Heart right ventricle (tissue), 16 donors: Measurements from ENCODE around the gene EMCN. TPM values are rescaled to one million over a fixed set of nuclear protein-coding genes. Genes with fewer than 3 reads are reported as not detected.
"Not testable (repeated sequence)": the region's sequence is repeated elsewhere in the genome, so short reads cannot be mapped to it uniquely, and the experiment has no call there.

Experiments
- ATAC-seq, 8 donors: fragments of 200-7000 bp; cut with Tn5 transposase; one replicate each; pipeline ENCODE4 v1.9.1; 2020; ENCODE audit warnings: mild to moderate bottlenecking in 8 of 8, moderate library complexity in 8 of 8, moderate number of reproducible peaks in 1 of 8
- DNase-seq, 2 donors: peaks; one replicate each; pipeline ENCODE4 v3.0.0-alpha.2; 2020
- H3K27ac ChIP-seq, 10 donors: fragments of 200-600 bp; sonication (generic) in 2 of 10; one replicate each; pipeline versions ENCODE4 v1.5.0 to v1.8.0; 2020 to 2022; ENCODE audit warnings: mild to moderate bottlenecking in 3 of 10
- H3K27me3 ChIP-seq, 7 donors: fragments of 200-600 bp; one replicate each; pipeline ENCODE4 v1.8.0; 2021 to 2022; ENCODE audit warnings: mild to moderate bottlenecking in 2 of 7
- H3K36me3 ChIP-seq, 9 donors: fragments of 200-600 bp; sonication (generic) in 1 of 9; one replicate each; pipeline versions ENCODE4 v1.5.0 to v1.8.0; 2020 to 2022; ENCODE audit warnings: mild to moderate bottlenecking in 2 of 9
- H3K4me1 ChIP-seq, 9 donors: fragments of 200-600 bp; sonication (generic) in 1 of 9; one replicate each; pipeline versions ENCODE4 v1.5.0 to v1.8.0; 2020 to 2022; ENCODE audit warnings: mild to moderate bottlenecking in 4 of 9
- H3K4me3 ChIP-seq, 10 donors: fragments of 200-600 bp; sonication (generic) in 2 of 10; one replicate each; pipeline versions ENCODE4 v1.5.0 to v1.8.0; 2020 to 2022; ENCODE audit warnings: mild to moderate bottlenecking in 7 of 10, moderate library complexity in 2 of 10
- H3K9me3 ChIP-seq, 11 donors: fragments of 200-600 bp in 10 of 11; sonication (generic) in 2 of 11; one replicate each; pipeline versions ENCODE4 v1.5.0 to v1.8.0; 2013 to 2022; ENCODE audit warnings: mild to moderate bottlenecking in 2 of 11, control low read depth in 1 of 11, moderate library complexity in 1 of 11
- WGBS, 2 donors: extraction: QIAGEN DNeasy Blood & Tissue Kit; methylation state at CpG; one replicate each; pipeline ENCODE4 v1.1.7; 2013; ENCODE audit warnings: inconsistent platforms in 1 of 2; 5-methylcytosine and 5-hydroxymethylcytosine counted together
- intact Hi-C, 10 donors: fragments of 100-400 bp; cut with DNase I; formaldehyde crosslinking; loops; one replicate each; pipeline versions ENCODE4 v1.11.1 to v1.14.2; 2022
- polyA plus RNA-seq, 2 donors: library from polyadenylated mRNA; stranded (reverse); fragments of 200-250 nt; gene quantifications; one replicate each; pipeline ENCODE4 v1.2.3, GENCODE V29; 2013
- total RNA-seq, 10 donors: library from RNA; stranded (reverse); fragmentation: NEBNext Ultra II Directional in 3 of 10; extraction: Animal tissue kit (Norgen Biotek cat#: 25700) in 3 of 10; gene quantifications; one replicate each; pipeline versions ENCODE4 v1.2.1 to v1.2.4, GENCODE V29; 2021 to 2023
- TF ChIP-seq, protein P1 (sequence below), 9 donors: fragments of 200-600 bp; sonication (generic) in 2 of 9; IDR thresholded peaks; one replicate each; pipeline versions ENCODE4 v1.5.0 to v1.8.0; 2021 to 2022; ENCODE audit warnings: antibody characterized with exemption in 9 of 9, mild to moderate bottlenecking in 5 of 9, moderate library complexity in 1 of 9
- donor health status: Arrhythmogenic right ventricular cardiomyopathy.
- donor health status: ischemic (EF 13 %, LVEDD 7.1; RV severe dilation, severe dysfunction).
- donor health status: healthy with polysubstance abuse.
- donor health status: DM: no; HTN: yes; CAD: no.
- donor health status: DM: no; HTN: no; CAD: no.
- donor health status: ischemic (EF 25% LVEDD 6.9; RV normal size, moderate dysfunction).
- donor health status: ischemic (EF 25% LVEDD 5.7; RV mildly dilated, moderate dysfunction).
- donor health status: healthy.
- donor health status: DM: yes; HTN: yes; CAD: no.
- donor health status: Ischemic cardiomyopathy.
- donor health status: ischemic (EF 35%, LVEDD 5.7; RV mildly dilated, moderate dysfunction).
- donor health status: nonischemic (EF 11% LVEDD 7.7; RV severe dilation, severe dysfunction).
- donor health status: DM: yes; HTN: yes; CAD: no.
- donor health status: PGD.
- donor health status: ischemic (EF 29% LVEDD 5.4; RV normal size, mild dysfunction).
- donor health status: nonischemic (EF 23%, LVEDD 6.1; RV moderate dilation, normal function).

Gene EMCN
- total and polyA plus RNA-seq, 12 donors, result 14.8 to 49.0 (median 32.3) TPM

DNA sequence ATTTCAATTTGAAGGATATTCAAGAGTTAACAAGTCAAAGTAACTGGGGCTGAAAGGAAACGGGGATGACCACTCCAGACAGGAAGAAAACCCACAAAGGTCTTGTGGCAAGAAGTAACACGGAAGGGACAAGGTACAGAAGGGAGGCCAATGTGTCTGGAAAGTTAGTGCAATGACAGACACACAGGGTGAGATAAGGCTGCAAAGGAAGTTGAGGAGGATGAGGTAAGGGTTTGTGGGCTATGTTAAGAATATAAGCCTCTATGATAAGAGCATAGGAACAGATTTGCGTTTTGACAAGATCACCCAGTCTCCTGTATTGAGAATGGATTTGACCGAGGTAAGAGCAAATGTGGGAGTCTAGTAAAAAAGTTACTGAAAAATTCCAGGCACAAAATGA is 21.9 kb upstream of the EMCN start:
- peaks cover 0 to 9% (median 0%) of the 10 kb centered on the region in 11 donors for H3K9me3 ChIP-seq
- no peak overlapping the region for H3K4me3 ChIP-seq
- H3K4me1 ChIP-seq, result peaks cover 0 to 20% (median 0%) of the 10 kb centered on the region in 9 donors
- H3K36me3 ChIP-seq, result no peaks in the 10 kb centered on the region
- no peak overlapping the region for H3K27ac ChIP-seq
- no peak for DNase-seq
- peak in 4 of 8 donors; percentile 9 to 66 (median 50) for ATAC-seq
- no peaks in the 10 kb centered on the region for H3K27me3 ChIP-seq
- 23 to 24% methylated on average over 4 of the region's 4 CpGs for WGBS, 2 donors
- intact Hi-C loops, result no loop called here
- TF ChIP-seq, protein P1, sequence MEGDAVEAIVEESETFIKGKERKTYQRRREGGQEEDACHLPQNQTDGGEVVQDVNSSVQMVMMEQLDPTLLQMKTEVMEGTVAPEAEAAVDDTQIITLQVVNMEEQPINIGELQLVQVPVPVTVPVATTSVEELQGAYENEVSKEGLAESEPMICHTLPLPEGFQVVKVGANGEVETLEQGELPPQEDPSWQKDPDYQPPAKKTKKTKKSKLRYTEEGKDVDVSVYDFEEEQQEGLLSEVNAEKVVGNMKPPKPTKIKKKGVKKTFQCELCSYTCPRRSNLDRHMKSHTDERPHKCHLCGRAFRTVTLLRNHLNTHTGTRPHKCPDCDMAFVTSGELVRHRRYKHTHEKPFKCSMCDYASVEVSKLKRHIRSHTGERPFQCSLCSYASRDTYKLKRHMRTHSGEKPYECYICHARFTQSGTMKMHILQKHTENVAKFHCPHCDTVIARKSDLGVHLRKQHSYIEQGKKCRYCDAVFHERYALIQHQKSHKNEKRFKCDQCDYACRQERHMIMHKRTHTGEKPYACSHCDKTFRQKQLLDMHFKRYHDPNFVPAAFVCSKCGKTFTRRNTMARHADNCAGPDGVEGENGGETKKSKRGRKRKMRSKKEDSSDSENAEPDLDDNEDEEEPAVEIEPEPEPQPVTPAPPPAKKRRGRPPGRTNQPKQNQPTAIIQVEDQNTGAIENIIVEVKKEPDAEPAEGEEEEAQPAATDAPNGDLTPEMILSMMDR (IDR thresholded peaks at IDR 0.05), result no peak

DNA sequence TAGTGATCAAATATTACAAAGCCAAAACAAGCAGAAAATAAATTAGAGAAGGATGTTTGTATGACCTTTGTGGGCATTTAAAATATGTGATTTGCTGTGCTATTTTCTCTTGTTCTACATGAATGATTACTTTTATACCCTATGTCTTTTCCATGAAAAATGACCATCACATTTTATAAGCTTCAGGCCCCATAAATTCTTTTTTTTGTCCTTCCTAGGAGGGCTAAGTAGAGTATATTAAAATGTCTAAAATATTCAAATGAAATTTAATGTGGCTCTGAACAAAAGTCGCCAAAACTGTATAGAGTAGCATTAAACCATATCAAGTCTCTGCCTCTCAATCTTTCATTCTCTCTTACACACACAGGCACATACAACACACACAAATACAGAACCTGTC is 15.9 kb upstream of the EMCN start:
- WGBS, 2 donors, result 95 to 100% methylated on average over 1 of the region's 1 CpG

DNA sequence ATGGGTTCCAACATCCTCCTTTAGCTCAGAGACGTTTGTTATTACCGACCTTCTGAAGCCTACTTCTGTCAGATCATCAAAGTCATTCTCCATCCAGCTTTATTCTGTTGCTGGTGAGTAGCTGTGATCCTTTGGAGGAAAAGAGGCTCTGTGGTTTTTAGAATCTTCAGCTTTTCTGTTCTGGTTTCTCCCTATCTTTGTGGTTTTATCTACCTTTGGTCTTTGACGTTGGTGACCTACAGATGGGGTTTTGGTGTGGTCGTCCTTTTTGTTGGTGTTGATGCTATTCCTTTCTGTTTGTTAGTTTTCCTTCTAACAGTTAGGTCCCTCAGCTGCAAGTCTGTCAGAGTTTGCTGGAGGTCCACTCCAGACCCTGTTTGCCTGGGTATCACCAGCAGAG is 12.3 kb upstream of the EMCN start:
- DNase-seq, H3K27me3 ChIP-seq, H3K4me1 ChIP-seq, H3K27ac ChIP-seq, ATAC-seq, H3K4me3 ChIP-seq, intact Hi-C loops, H3K36me3 ChIP-seq: not testable (repeated sequence)
- peaks cover 0 to 24% (median 3%) of the 10 kb centered on the region in 11 donors for H3K9me3 ChIP-seq
- WGBS, 2 donors, result 86 to 89% methylated on average over 4 of the region's 4 CpGs

More for the DNA sequence above, 15.9 kb upstream of the EMCN start:
- intact Hi-C loops, result no loop called here
- H3K27ac ChIP-seq, result no peak overlapping the region
- TF ChIP-seq, protein P1 (IDR thresholded peaks at IDR 0.05), result no peak
- H3K36me3 ChIP-seq, result no peaks in the 10 kb centered on the region
- ATAC-seq (no peak), DNase-seq (no peak)
- H3K4me1 ChIP-seq, result peaks cover 0 to 7% (median 0%) of the 10 kb centered on the region in 9 donors
- no peaks in the 10 kb centered on the region for H3K27me3 ChIP-seq
- no peak overlapping the region for H3K4me3 ChIP-seq
- H3K9me3 ChIP-seq, result peaks cover 0 to 28% (median 0%) of the 10 kb centered on the region in 11 donors

DNA sequence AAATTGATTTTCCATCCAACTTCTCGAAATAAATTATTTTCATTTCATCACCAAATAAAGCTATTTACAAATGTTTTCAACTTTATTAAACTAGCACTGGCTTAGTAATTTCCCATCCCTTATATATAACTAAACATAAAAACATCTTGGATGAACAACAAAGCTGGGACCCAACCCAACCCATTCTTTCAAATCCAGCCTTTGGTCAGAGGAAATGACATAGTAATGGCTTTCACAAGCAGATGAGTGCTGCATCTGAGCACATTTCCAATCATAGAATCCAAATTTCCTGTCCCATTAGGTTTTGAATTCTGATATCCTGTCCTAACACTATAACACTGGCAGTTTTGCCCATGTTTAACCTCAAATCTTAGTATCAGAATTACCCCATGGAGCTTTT is 7.9 kb upstream of the EMCN start:
- H3K4me3 ChIP-seq, result no peak overlapping the region
- TF ChIP-seq, protein P1 (IDR thresholded peaks at IDR 0.05), result no peak
- intact Hi-C loops, result no loop called here
- peak overlapping the region in 7 of 10 donors; percentile 30 to 77 (median 70) for H3K27ac ChIP-seq
- peaks cover 0 to 22% (median 3%) of the 10 kb centered on the region in 9 donors for H3K4me1 ChIP-seq
- 65 to 71% methylated on average over 1 of the region's 1 CpG for WGBS, 2 donors
- H3K36me3 ChIP-seq, result no peaks in the 10 kb centered on the region
- DNase-seq, result peak in 1 of 2 donors; percentile 32
- peaks cover 0 to 34% (median 3%) of the 10 kb centered on the region in 11 donors for H3K9me3 ChIP-seq
- H3K27me3 ChIP-seq, result no peaks in the 10 kb centered on the region
- ATAC-seq, result peak in 7 of 8 donors; percentile 48 to 91 (median 81)

DNA sequence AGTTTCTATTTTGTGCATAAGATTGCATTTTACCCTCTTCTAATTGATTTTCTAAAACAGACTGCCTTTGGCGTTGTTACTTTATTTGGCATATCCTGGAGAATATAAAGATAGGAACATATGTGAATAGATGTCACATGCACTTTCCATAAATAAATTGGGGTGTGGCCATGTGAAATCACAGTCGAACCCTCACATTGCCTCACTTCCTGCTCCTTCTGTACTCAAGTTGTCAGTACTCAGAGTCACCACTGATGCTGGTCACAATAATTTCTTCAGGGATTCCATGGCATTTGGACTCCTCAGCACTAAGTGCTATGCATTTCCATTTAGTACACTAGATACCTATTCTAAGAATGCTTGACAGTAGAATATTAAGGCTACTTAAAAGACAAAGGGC is 1.4 kb upstream of the EMCN start:
- Histone ChIP-seq H3K4me3 (peak overlapping the region in 2 of 10 donors; percentile 62 to 64), H3K9me3 (peaks cover 0 to 5% (median 0%) of the 10 kb centered on the region in 11 donors), H3K36me3 (no peaks in the 10 kb centered on the region), H3K4me1 (peaks cover 0 to 24% (median 0%) of the 10 kb centered on the region in 9 donors), H3K27me3 (no peaks in the 10 kb centered on the region), H3K27ac (peak overlapping the region in 7 of 10 donors; percentile 57 to 86 (median 77))
- DNase-seq (no peak), ATAC-seq (peak in 4 of 8 donors; percentile 37 to 64 (median 49))
- WGBS, 2 donors, result 16 to 22% methylated on average over 2 of the region's 2 CpGs
- intact Hi-C loops, result loop anchor here in 4 of 10 donors (2.0 to 10.0 kb wide), 7 partner anchors 73 to 218 kb away; no protein-coding TSS in a partner anchor
- TF ChIP-seq, protein P1 (IDR thresholded peaks at IDR 0.05), result no peak
